Measurements from ENCODE around the gene BHMT. TPM values are rescaled to one million over a fixed set of nuclear protein-coding genes. Genes with fewer than 3 reads are reported as not detected.
"Not testable (repeated sequence)": the region's sequence is repeated elsewhere in the genome, so short reads cannot be mapped to it uniquely, and the experiment has no call there.

BHMT gene
- total RNA-seq, 1 experiment from 2014 or later, result 0.72 TPM

DNA sequence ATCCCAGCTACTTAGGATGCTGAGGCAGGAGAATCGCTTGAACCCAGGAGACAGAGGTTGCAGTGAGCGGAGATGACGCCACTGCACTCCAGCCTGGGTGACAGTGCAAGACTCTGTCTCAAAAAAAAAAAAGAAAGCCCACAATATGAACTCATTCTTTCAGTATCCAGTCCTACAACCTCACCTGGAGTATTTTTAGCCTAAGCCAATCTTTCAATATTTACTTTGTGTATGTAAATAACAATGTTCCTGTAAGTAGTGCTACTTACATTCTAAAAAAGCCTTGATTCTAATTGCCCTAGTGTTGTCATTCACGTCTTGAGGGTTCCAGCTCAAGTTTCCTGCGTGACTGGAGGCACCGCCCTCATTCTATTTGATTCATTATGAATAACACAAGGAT lies 62.0 kb downstream of the BHMT start:
- H4K5ac ChIP-seq (ENCODE audit: insufficient read length, low read depth, low read length), result no peak overlapping the region
- no peaks in the 10 kb centered on the region for H3K27me3 Mint-ChIP-seq (ENCODE audit: low read depth)
- no peak overlapping the region for H3K14ac ChIP-seq (ENCODE audit: insufficient read depth, low read length)
- no peak overlapping the region for H4K91ac ChIP-seq (ENCODE audit: insufficient read length, low read depth, low read length)
- H3K27ac Mint-ChIP-seq, result peak overlapping the region in 1 of 3 experiments; percentile 51; a peak in 1 of 7 replicates
- H2AK5ac ChIP-seq (ENCODE audit: insufficient read length, low read length), result no peak overlapping the region
- H3K9me3 ChIP-seq (ENCODE audit: control insufficient read depth, low read depth, low read length), result no peaks in the 10 kb centered on the region
- no peak overlapping the region for H3K56ac ChIP-seq (ENCODE audit: insufficient read length, low read depth, low read length)
- H3K4me1 Mint-ChIP-seq, result peaks cover 16 to 22% of the 10 kb centered on the region in 2 experiments
- H2BK5ac ChIP-seq (ENCODE audit: insufficient read length, low read length), result no peak overlapping the region
- no peak for DNase-seq
- no peak overlapping the region for H2BK120ac ChIP-seq (ENCODE audit: low read depth, low read length, poor library complexity, severe bottlenecking)
- no peak overlapping the region for H3K4me2 ChIP-seq (ENCODE audit: insufficient read depth, insufficient read length, low read length)
- no peak overlapping the region for H2AFZ ChIP-seq (ENCODE audit: low read length)
- no peak overlapping the region for H3K4ac ChIP-seq (ENCODE audit: low read depth, low read length)
- H3K4me3 Mint-ChIP-seq, result no peak overlapping the region
- no peak overlapping the region for H3K27ac ChIP-seq (ENCODE audit: insufficient read length, low read depth, low read length)
- no peak overlapping the region for H3K23ac ChIP-seq (ENCODE audit: insufficient read length, low read depth, low read length)
- H4K20me1 ChIP-seq (ENCODE audit: control insufficient read depth, insufficient read depth, insufficient read length), result no peaks in the 10 kb centered on the region
- no peak overlapping the region for H3K18ac ChIP-seq (ENCODE audit: insufficient read length, low read depth, low read length)
- H3K36me3 Mint-ChIP-seq (ENCODE audit: insufficient read depth in 1 of 3, low read depth in 3 of 3), result no peaks in the 10 kb centered on the region
- no peak overlapping the region for H4K8ac ChIP-seq (replicated peaks; ENCODE audit: insufficient read length, low read depth, low read length)
- H3K9me3 Mint-ChIP-seq, result no peaks in the 10 kb centered on the region
- no peak overlapping the region for H3K9ac ChIP-seq (ENCODE audit: extremely low read depth, insufficient read length, low read length)
- TF ChIP-seq, protein P1, sequence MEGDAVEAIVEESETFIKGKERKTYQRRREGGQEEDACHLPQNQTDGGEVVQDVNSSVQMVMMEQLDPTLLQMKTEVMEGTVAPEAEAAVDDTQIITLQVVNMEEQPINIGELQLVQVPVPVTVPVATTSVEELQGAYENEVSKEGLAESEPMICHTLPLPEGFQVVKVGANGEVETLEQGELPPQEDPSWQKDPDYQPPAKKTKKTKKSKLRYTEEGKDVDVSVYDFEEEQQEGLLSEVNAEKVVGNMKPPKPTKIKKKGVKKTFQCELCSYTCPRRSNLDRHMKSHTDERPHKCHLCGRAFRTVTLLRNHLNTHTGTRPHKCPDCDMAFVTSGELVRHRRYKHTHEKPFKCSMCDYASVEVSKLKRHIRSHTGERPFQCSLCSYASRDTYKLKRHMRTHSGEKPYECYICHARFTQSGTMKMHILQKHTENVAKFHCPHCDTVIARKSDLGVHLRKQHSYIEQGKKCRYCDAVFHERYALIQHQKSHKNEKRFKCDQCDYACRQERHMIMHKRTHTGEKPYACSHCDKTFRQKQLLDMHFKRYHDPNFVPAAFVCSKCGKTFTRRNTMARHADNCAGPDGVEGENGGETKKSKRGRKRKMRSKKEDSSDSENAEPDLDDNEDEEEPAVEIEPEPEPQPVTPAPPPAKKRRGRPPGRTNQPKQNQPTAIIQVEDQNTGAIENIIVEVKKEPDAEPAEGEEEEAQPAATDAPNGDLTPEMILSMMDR (conservative IDR thresholded peaks at IDR 0.05), result no peak
- H2BK20ac ChIP-seq (ENCODE audit: low read depth, low read length, poor library complexity, severe bottlenecking), result no peak overlapping the region
- no peaks in the 10 kb centered on the region for H3K27me3 ChIP-seq (ENCODE audit: insufficient read depth, low read length)
- no peak overlapping the region for H3T11ph ChIP-seq (ENCODE audit: low read length)
- no CpG with 5 or more reads among the region's 6 CpGs for WGBS (ENCODE audit: extremely low coverage, insufficient read length, low lambda C conversion rate)
- no peaks in the 10 kb centered on the region for H3K79me1 ChIP-seq (ENCODE audit: insufficient read depth, low read depth, low read length, poor library complexity, severe bottlenecking)
- H3K79me2 ChIP-seq (ENCODE audit: insufficient read depth, low read length), result no peaks in the 10 kb centered on the region
- no peaks in the 10 kb centered on the region for H3K23me2 ChIP-seq (ENCODE audit: insufficient read length, low read depth, low read length, poor library complexity, severe bottlenecking)
- H2BK12ac ChIP-seq (ENCODE audit: insufficient read length, low read depth, low read length), result no peak overlapping the region
- H3K4me1 ChIP-seq (ENCODE audit: insufficient read depth, low read length), result no peaks in the 10 kb centered on the region; the same call in 1 of the 2 replicates
- H2BK15ac ChIP-seq (ENCODE audit: low read depth, low read length), result no peak overlapping the region

DNA sequence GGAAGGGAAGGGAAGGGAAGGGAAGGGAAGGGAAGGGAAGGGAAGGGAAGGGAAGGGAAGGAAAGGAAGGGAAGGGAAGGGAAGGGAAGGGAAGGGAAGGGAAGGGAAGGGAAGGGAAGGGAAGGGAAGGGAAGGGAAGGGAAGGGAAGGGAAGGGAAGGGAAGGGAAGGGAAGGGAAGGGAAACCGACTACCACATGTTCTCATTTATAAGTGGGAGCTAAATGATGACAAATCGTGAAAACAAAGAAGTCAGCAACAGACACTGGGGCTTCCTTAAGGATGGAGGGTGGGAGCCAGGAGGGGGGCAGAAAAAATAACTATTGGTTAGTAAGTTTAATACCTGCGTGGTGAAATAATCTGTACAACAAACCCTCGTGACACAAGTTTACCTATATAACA lies 68.8 kb downstream of the BHMT start:
- not testable (repeated sequence) for H2BK15ac ChIP-seq (ENCODE audit: low read depth, low read length); H3K9me3 Mint-ChIP-seq; H4K91ac ChIP-seq (ENCODE audit: insufficient read length, low read depth, low read length); H3K27me3 ChIP-seq (ENCODE audit: insufficient read depth, low read length); H4K8ac ChIP-seq (replicated peaks; ENCODE audit: insufficient read length, low read depth, low read length); H2BK12ac ChIP-seq (ENCODE audit: insufficient read length, low read depth, low read length); H3K4me1 ChIP-seq (ENCODE audit: insufficient read depth, low read length); H3K18ac ChIP-seq (ENCODE audit: insufficient read length, low read depth, low read length); H2BK20ac ChIP-seq (ENCODE audit: low read depth, low read length, poor library complexity, severe bottlenecking); H3K9ac ChIP-seq (ENCODE audit: extremely low read depth, insufficient read length, low read length); H2AK5ac ChIP-seq (ENCODE audit: insufficient read length, low read length); H3K14ac ChIP-seq (ENCODE audit: insufficient read depth, low read length); H3K4me2 ChIP-seq (ENCODE audit: insufficient read depth, insufficient read length, low read length); DNase-seq; H3K23ac ChIP-seq (ENCODE audit: insufficient read length, low read depth, low read length); H2BK120ac ChIP-seq (ENCODE audit: low read depth, low read length, poor library complexity, severe bottlenecking); H3K27me3 Mint-ChIP-seq (ENCODE audit: low read depth); H3K4me3 Mint-ChIP-seq; H3K9me3 ChIP-seq (ENCODE audit: control insufficient read depth, low read depth, low read length); H3K56ac ChIP-seq (ENCODE audit: insufficient read length, low read depth, low read length); H3K4ac ChIP-seq (ENCODE audit: low read depth, low read length); H2BK5ac ChIP-seq (ENCODE audit: insufficient read length, low read length); H4K5ac ChIP-seq (ENCODE audit: insufficient read length, low read depth, low read length); H3K27ac ChIP-seq (ENCODE audit: insufficient read length, low read depth, low read length); H3T11ph ChIP-seq (ENCODE audit: low read length); H2AFZ ChIP-seq (ENCODE audit: low read length); H3K79me1 ChIP-seq (ENCODE audit: insufficient read depth, low read depth, low read length, poor library complexity, severe bottlenecking); H4K20me1 ChIP-seq (ENCODE audit: control insufficient read depth, insufficient read depth, insufficient read length); H3K27ac Mint-ChIP-seq; H3K79me2 ChIP-seq (ENCODE audit: insufficient read depth, low read length); H3K36me3 Mint-ChIP-seq (ENCODE audit: insufficient read depth in 1 of 3, low read depth in 3 of 3); H3K23me2 ChIP-seq (ENCODE audit: insufficient read length, low read depth, low read length, poor library complexity, severe bottlenecking)
- H3K4me1 Mint-ChIP-seq, result peaks cover 6 to 12% of the 10 kb centered on the region in 2 experiments
- no CpG with 5 or more reads among the region's 4 CpGs for WGBS (ENCODE audit: extremely low coverage, insufficient read length, low lambda C conversion rate)
